HK-2 (cell line): Measurements from ENCODE around the gene SLC29A2.

ENCODE experiments used
- DNase-seq: peaks from one replicate; pipeline ENCODE4 v3.0.0-alpha.2; 2018; ENCODE audit not compliant: unreplicated experiment

The SLC29A2 gene

GRCh38 chr11:66347425-66348276, 23.9 kb downstream of the SLC29A2 start, which contains the start of gene B4GAT1:
Gene B4GAT1, minus strand, starts transcription at chr11:66347629. Its CDS starts 84 bp downstream, at chr11:66347545.
- DNase-seq = peak; percentile 86

- DNase-seq = no peak
Observed at GRCh38 chr11:66346476-66347424, 24.8 kb downstream of the SLC29A2 start.

- no peak for DNase-seq
Observed at GRCh38 chr11:66345316-66345649, 26.3 kb downstream of the SLC29A2 start.

GRCh38 chr11:66344550-66345315, 26.8 kb downstream of the SLC29A2 start, which contains the start of gene BRMS1:
Gene BRMS1, minus strand, starts transcription at chr11:66345104. Its CDS starts 2,870 bp downstream, at chr11:66342234.
- peak; percentile 86 for DNase-seq

GRCh38 chr11:66343176-66343575, 28.4 kb downstream of the SLC29A2 start:
- no peak for DNase-seq

- no peak for DNase-seq
Observed at GRCh38 chr11:66341502-66342126, 29.9 kb downstream of the SLC29A2 start.

GRCh38 chr11:66340596-66341501, 30.7 kb downstream of the SLC29A2 start:
- no peak for DNase-seq

GRCh38 chr11:66339686-66340483, 31.7 kb downstream of the SLC29A2 start:
- DNase-seq = no peak

- DNase-seq = no peak
Observed at GRCh38 chr11:66339162-66339675, 32.3 kb downstream of the SLC29A2 start.

GRCh38 chr11:66338276-66339161, 33.0 kb downstream of the SLC29A2 start:
- no peak for DNase-seq

- no peak for DNase-seq
Observed at GRCh38 chr11:66337103-66337899, 34.3 kb downstream of the SLC29A2 start.

GRCh38 chr11:66336234-66337102, 35.1 kb downstream of the SLC29A2 start, which contains the start of gene RIN1:
Gene RIN1, minus strand, starts transcription at chr11:66336434. Its CDS starts 32 bp downstream, at chr11:66336402.
- DNase-seq = peak; percentile 89

- DNase-seq = peak; percentile 73
Observed at GRCh38 chr11:66335531-66336233, 35.9 kb downstream of the SLC29A2 start.

GRCh38 chr11:66334605-66335442, 36.7 kb downstream of the SLC29A2 start:
- DNase-seq = no peak
